GM12865 (cell line): ENCODE measurements around the gene EXOC3L2.
A peak's percentile ranks its signal among the peaks of the same experiment; 100 is the strongest.

Experiments used
- DNase-seq: peaks from one replicate; pipeline ENCODE4 v3.0.0; 2010; ENCODE audit warnings: low read depth
- H3K4me3 ChIP-seq: 2 replicates; pipeline ENCODE4 v1.5.1; 2011; ENCODE audit warnings: mild to moderate bottlenecking, low read depth, low read length, control low read depth
- CTCF ChIP-seq: IDR thresholded peaks from 2 replicates; pipeline ENCODE4 v1.5.1; 2011; ENCODE audit warnings: low read length, control low read depth, low read depth, inconsistent platforms; ENCODE audit not compliant: insufficient read depth; ENCODE audit errors: missing control alignments

The EXOC3L2 gene

GRCh38 chr19:45200568-45200967 is 44.6 kb downstream of the EXOC3L2 start:
- no peak for TF ChIP-seq CTCF
- DNase-seq = no peak
- H3K4me3 ChIP-seq = no peak overlapping the region

- no peak overlapping the region for H3K4me3 ChIP-seq
- TF ChIP-seq CTCF = no peak
- no peak for DNase-seq
Observed at GRCh38 chr19:45195764-45196163, 49.4 kb downstream of the EXOC3L2 start.

- no peak for DNase-seq
- no peak overlapping the region for H3K4me3 ChIP-seq
- TF ChIP-seq CTCF = no peak
Observed at GRCh38 chr19:45191375-45191774, 53.8 kb downstream of the EXOC3L2 start.

- H3K4me3 ChIP-seq = no peak overlapping the region
- no peak for DNase-seq
- TF ChIP-seq CTCF = no peak
Observed at GRCh38 chr19:45189971-45190370, 55.2 kb downstream of the EXOC3L2 start.

GRCh38 chr19:45187421-45188100 is 57.6 kb downstream of the EXOC3L2 start:
- TF ChIP-seq CTCF = peak; percentile 71
- H3K4me3 ChIP-seq = no peak overlapping the region
- peak; percentile 68 for DNase-seq

- no peak for TF ChIP-seq CTCF
- H3K4me3 ChIP-seq = no peak overlapping the region
Observed at GRCh38 chr19:45186509-45187334, 58.5 kb downstream of the EXOC3L2 start.

GRCh38 chr19:45184115-45184514 is 61.1 kb downstream of the EXOC3L2 start:
- no peak overlapping the region for H3K4me3 ChIP-seq
- no peak for TF ChIP-seq CTCF
- DNase-seq = no peak

More at GRCh38 chr19:45186509-45187334, 58.5 kb downstream of the EXOC3L2 start:
- no peak for DNase-seq
